Stomach (tissue), 4 donors: ENCODE measurements around the gene LPAR5.

Source experiments
- EP300 ChIP-seq: sonication (generic); formaldehyde crosslinking; IDR thresholded peaks from one replicate; pipeline ENCODE4 v1.6.1; 2017; ENCODE audit warnings: antibody characterized with exemption
- POLR2A ChIP-seq, 4 donors: fragments of 450-650 bp; IDR thresholded peaks; one replicate each; pipeline ENCODE4 v1.6.1; 2016; ENCODE audit warnings: antibody characterized with exemption in 4 of 4, control low read depth in 2 of 4, mild to moderate bottlenecking in 1 of 4, moderate library complexity in 1 of 4

GRCh38 chr12:6672143-6672542 is 36.4 kb upstream of the LPAR5 start:
- TF ChIP-seq EP300 (no peak), POLR2A (IDR thresholded peaks at IDR 0.05) (no peak)
